D721Med (cell line): ENCODE data around the gene MFAP4.
A peak's percentile ranks its signal among the peaks of the same experiment; 100 is the strongest.

ENCODE experiments used
- DNase-seq: peaks from one replicate; pipeline ENCODE4 v3.0.0; 2011; ENCODE audit warnings: low spot score; ENCODE audit not compliant: insufficient read length
- FAIRE-seq: peaks from 2 replicates; lab custom pipeline; 2011; peaks lifted over from hg19 to GRCh38; lab: Jason Lieb, UNC
- CTCF ChIP-seq: IDR thresholded peaks from 2 replicates; pipeline ENCODE4 v1.5.1; 2012; ENCODE audit warnings: mild to moderate bottlenecking, control low read depth; ENCODE audit not compliant: insufficient read depth; ENCODE audit errors: missing control alignments

Gene MFAP4

DNA sequence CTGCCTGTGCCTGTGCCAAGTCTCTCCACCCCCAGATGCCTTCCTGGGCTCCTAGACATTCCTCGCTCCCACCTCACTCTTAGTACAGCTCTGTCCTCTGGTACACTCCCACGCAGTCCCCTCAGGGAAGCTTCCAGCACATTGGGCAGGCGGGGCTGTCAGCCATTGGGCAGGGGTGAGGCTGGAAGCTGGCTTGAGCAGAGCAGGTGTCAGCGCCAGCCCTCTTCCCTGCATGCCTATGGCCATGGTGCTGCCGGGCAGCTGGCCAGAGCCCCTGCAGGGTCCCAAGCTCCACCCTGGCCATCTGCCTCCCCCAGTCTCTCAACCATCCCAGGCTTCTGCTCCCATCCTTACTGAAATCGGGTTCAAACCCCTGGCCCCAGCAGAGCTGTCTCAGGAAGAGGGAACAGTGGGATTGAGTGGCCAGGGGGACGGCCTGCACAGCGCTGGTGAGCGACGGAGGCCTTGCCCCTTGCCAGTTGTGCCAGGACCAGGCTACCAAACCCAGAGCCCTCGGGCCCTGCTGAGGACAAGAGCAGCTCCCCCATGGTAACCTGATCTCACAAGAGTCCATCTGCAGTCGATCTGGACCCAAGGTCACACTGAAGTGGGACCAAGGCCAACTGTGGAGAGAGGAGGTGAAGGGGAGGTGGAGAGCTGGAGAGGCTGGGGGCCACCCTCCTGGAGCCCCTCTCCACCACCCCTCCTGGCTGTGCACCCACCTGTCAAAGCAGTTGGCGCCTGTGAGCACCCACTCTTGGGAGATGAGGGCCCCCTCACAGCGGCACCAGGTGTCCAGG, 22.1 kb downstream of the MFAP4 start:
- FAIRE-seq = no peak

GRCh38 chr17:19363460-19364035, 23.4 kb downstream of the MFAP4 start:
- FAIRE-seq (no peak), DNase-seq (no peak)
- no peak for TF ChIP-seq CTCF

More for the DNA sequence above, 22.1 kb downstream of the MFAP4 start:
- no peak for DNase-seq
- no peak for TF ChIP-seq CTCF

GRCh38 chr17:19363114-19363438, 23.9 kb downstream of the MFAP4 start:
- no peak for DNase-seq
- no peak for FAIRE-seq
- no peak for TF ChIP-seq CTCF

- peak; percentile 97 for DNase-seq
- FAIRE-seq = no peak
- peak; percentile 67 for TF ChIP-seq CTCF
Measured at GRCh38 chr17:19362277-19363113, 24.5 kb downstream of the MFAP4 start, which contains the start of gene B9D1. B9D1 (minus strand) TSS chr17:19362723; CDS start chr17:19362569, 154 bp downstream.

DNA sequence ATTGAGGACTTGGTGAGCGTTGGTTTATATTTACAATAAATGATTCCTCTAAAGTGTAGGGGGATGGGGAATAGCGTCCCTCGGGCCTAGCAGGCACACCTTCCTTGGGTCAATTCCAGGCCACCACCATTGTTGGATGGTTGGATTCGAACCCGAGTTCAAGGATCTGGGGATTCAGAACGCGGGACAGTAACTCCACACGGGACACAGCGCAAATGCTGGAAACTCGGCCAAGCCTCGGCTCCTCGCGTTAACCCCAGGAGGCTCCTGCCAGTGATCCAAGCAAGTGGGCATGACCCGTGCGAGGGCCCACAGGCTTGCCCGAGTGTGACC, 25.1 kb downstream of the MFAP4 start:
- no peak for TF ChIP-seq CTCF
- FAIRE-seq = no peak
- DNase-seq = no peak

GRCh38 chr17:19361326-19361725, 25.7 kb downstream of the MFAP4 start:
- no peak for FAIRE-seq
- DNase-seq = no peak
- no peak for TF ChIP-seq CTCF

- DNase-seq (no peak), FAIRE-seq (no peak)
- TF ChIP-seq CTCF = no peak
Measured at GRCh38 chr17:19360772-19361171, 26.2 kb downstream of the MFAP4 start.
